Activated CD4-positive, alpha-beta T cell treated with anti-CD3 and anti-CD28 coated beads, Interleukin-2, amount 10 ng/mL, durations not matched to agents 7 days and 5 days (primary cell): ENCODE measurements around the gene NMT1. TPM values are rescaled to one million over a fixed set of nuclear protein-coding genes. Genes with fewer than 3 reads are reported as not detected.

ENCODE experiments used
- CTCF ChIA-PET: fragments of 350-600 bp; sonication (Branson Sonifier 250); formaldehyde crosslinking; loops from one replicate; lab custom pipeline; 2021; ENCODE audit warnings: antibody characterized with exemption; lab: Charles Lee
- POLR2A ChIA-PET: fragments of 350-600 bp; sonication (Branson Sonifier 250); formaldehyde crosslinking; loops from one replicate; lab custom pipeline; 2021; ENCODE audit warnings: antibody characterized with exemption; lab: Charles Lee
- DNase-seq: peaks from one replicate; pipeline ENCODE4 v3.0.0-alpha.2; 2020
- H3K27ac Mint-ChIP-seq: one replicate; pipeline ENCODE4 v1.8.0; 2021; ENCODE audit warnings: mild to moderate bottlenecking, moderate library complexity, mixed read lengths
- H3K27me3 Mint-ChIP-seq: one replicate; pipeline ENCODE4 v1.8.0; 2021; ENCODE audit warnings: mixed read lengths
- H3K36me3 Mint-ChIP-seq: one replicate; pipeline ENCODE4 v1.8.0; 2021; ENCODE audit warnings: low read depth, mixed read lengths
- H3K4me1 Mint-ChIP-seq: one replicate; pipeline ENCODE4 v1.8.0; 2021; ENCODE audit warnings: mixed read lengths
- H3K4me3 Mint-ChIP-seq: one replicate; pipeline ENCODE4 v1.8.0; 2021; ENCODE audit warnings: mild to moderate bottlenecking, moderate library complexity, mixed read lengths
- H3K9me3 Mint-ChIP-seq: one replicate; pipeline ENCODE4 v1.8.0; 2021; ENCODE audit warnings: mixed read lengths
- microRNA-seq: library from miRNA; unstranded; fragments of <30 nt; microRNA quantifications from one replicate; pipeline ENCODE4 v1.2.0, GENCODE V29; 2021; ENCODE audit warnings: borderline microRNAs expressed, borderline replicate concordance
- total RNA-seq, 2 experiments: library from RNA; stranded (reverse); gene quantifications; one replicate each; pipeline ENCODE4 v1.2.3, GENCODE V29; 2021

NMT1 gene
- total RNA-seq, 2 experiments from 2014 or later, result 118 to 138 TPM

DNA sequence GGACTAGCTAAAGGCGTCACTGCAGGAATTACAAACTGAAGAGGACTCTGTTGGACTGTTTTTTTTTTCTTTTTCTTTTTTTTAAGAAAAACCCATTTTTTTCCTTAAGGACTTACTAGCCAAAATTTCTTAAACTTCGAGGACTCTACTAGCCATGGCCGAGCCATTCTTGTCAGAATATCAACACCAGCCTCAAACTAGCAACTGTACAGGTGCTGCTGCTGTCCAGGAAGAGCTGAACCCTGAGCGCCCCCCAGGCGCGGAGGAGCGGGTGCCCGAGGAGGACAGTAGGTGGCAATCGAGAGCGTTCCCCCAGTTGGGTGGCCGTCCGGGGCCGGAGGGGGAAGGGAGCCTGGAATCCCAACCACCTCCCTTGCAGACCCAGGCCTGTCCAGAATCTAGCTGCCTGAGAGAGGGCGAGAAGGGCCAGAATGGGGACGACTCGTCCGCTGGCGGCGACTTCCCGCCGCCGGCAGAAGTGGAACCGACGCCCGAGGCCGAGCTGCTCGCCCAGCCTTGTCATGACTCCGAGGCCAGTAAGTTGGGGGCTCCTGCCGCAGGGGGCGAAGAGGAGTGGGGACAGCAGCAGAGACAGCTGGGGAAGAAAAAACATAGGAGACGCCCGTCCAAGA, 88.0 kb downstream of the NMT1 start:
- peak overlapping the region; percentile 100 for H3K27ac Mint-ChIP-seq
- H3K9me3 Mint-ChIP-seq, result no peaks in the 10 kb centered on the region
- H3K4me3 Mint-ChIP-seq, result peak overlapping the region; percentile 98
- peaks cover 15% of the 10 kb centered on the region for H3K36me3 Mint-ChIP-seq
- POLR2A ChIA-PET, result interaction anchor here (0.5 to 2.4 kb wide), 7 partner anchors 12 to 1091 kb away, joined by 3 to 24 read pairs (median 5); partner anchors contain the start of genes ACBD4 and HEXIM2
- no peaks in the 10 kb centered on the region for H3K27me3 Mint-ChIP-seq
- peak; percentile 80 for DNase-seq
- CTCF ChIA-PET, result interaction anchor here (0.6 to 11.0 kb wide), 35 partner anchors 10 to 263 kb away, joined by 3 to 203 read pairs (median 4); partner anchors contain the start of genes ACBD4, EFTUD2, FMNL1 and HEXIM2
- H3K4me1 Mint-ChIP-seq, result peaks cover 50% of the 10 kb centered on the region

GRCh38 chr17:45149669-45150664, 88.8 kb downstream of the NMT1 start:
- DNase-seq, result peak; percentile 43
- Mint-ChIP-seq H3K4me3 (peak overlapping the region; percentile 98), H3K4me1 (peaks cover 49% of the 10 kb centered on the region), H3K9me3 (no peaks in the 10 kb centered on the region), H3K27ac (peak overlapping the region; percentile 100), H3K36me3 (peaks cover 15% of the 10 kb centered on the region), H3K27me3 (no peaks in the 10 kb centered on the region)
- ChIA-PET CTCF (interaction anchor here (0.6 to 11.0 kb wide), 26 partner anchors 11 to 263 kb away, joined by 3 to 203 read pairs (median 5); partner anchors contain the start of genes ACBD4, FMNL1, HEXIM2 and PLCD3), POLR2A (interaction anchor here (1.6 to 2.4 kb wide), 2 partner anchors 11 to 48 kb away, joined by 7 to 24 read pairs; partner anchors contain the start of gene HEXIM2)

DNA sequence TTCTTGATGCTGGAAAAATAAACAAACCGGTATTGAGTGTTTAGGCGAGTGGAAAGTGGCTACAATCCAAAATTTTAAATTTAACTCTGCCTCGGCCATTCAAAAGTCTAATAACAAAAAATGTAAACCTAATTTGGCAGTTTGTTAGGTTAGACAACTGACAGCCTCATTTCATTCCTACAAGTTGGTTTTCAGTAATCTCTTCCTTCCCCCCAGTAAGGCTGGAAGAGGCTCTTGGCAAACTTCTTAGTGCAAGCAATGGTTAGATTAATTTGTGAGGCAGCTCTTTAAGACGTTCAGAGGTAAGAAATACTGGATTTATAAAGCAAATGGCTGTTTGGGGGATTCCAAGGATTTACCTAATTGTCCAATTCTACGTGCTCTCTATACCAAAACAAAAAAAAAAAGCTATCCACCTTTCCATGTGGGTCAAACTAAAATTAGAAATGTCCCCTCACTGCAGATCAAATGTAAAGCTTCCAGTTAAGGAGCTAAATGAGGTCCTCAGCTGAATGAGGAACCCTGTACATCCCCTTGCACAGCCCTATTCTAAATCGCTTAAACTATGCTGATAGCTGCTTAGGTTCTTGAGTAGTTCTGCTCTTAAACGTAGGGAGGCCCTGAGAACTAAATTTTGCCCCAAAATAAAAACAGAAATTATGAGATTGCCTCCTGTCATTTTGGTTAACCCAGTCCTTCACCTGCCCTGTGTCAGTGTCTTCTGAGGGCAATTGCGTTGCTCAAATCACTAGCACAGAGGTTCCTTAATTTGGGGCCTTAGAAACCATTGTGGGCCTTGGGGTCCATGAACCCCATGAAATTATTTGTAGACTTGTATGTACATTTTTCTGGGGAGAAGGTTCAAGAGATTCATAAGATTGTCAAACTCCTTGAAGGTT, 90.0 kb downstream of the NMT1 start:
- H3K36me3 Mint-ChIP-seq, result peaks cover 17% of the 10 kb centered on the region
- POLR2A ChIA-PET, result interaction anchor here (1.7 kb wide), 1 partner anchor 10 kb away, joined by 7 read pairs; the partner anchor contains the start of gene HEXIM2
- no peaks in the 10 kb centered on the region for H3K9me3 Mint-ChIP-seq
- CTCF ChIA-PET, result interaction anchor here (0.6 to 11.0 kb wide), 15 partner anchors 10 to 1205 kb away, joined by 3 to 203 read pairs (median 3); partner anchors contain the start of genes ACBD4 and HEXIM2
- no peaks in the 10 kb centered on the region for H3K27me3 Mint-ChIP-seq
- H3K4me1 Mint-ChIP-seq, result peaks cover 44% of the 10 kb centered on the region
- H3K27ac Mint-ChIP-seq, result peak overlapping the region; percentile 82
- H3K4me3 Mint-ChIP-seq, result peak overlapping the region; percentile 98
- no peak for DNase-seq

- no peak overlapping the region for H3K27ac Mint-ChIP-seq
- H3K36me3 Mint-ChIP-seq, result peaks cover 20% of the 10 kb centered on the region
- ChIA-PET POLR2A (no interaction called here), CTCF (interaction anchor here (0.6 to 11.0 kb wide), 6 partner anchors 14 to 518 kb away, joined by 3 to 203 read pairs (median 4); partner anchors contain the start of gene ACBD4)
- H3K4me1 Mint-ChIP-seq, result peaks cover 44% of the 10 kb centered on the region
- no peak for DNase-seq
- H3K9me3 Mint-ChIP-seq, result no peaks in the 10 kb centered on the region
- no peaks in the 10 kb centered on the region for H3K27me3 Mint-ChIP-seq
- H3K4me3 Mint-ChIP-seq, result no peak overlapping the region
These were observed 93.9 kb downstream of the NMT1 start for GRCh38 chr17:45155029-45155428.

DNA sequence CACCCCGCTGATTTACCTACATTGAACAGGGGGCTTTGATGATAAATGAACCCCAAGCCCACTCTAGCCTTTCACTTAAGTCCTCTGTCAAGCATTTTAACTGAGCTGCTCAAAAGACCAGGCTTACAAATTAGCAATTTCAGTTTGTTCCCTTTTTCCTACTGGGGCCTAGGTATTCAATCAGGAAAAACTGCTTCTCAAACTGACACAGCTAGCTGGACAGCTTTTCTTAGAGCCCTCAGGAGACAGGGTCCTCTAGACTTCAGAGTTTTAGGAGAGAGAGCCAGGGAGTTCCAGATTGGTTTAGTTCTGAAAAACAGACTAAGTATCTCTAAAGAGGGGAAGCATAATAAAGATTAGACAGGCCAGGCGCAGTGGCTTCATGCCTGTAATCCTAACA, 94.4 kb downstream of the NMT1 start:
- Mint-ChIP-seq H3K36me3 (peaks cover 21% of the 10 kb centered on the region), H3K27me3 (no peaks in the 10 kb centered on the region), H3K9me3 (no peaks in the 10 kb centered on the region), H3K4me3 (no peak overlapping the region), H3K4me1 (peaks cover 42% of the 10 kb centered on the region), H3K27ac (no peak overlapping the region)
- CTCF ChIA-PET, result interaction anchor here (0.6 to 11.0 kb wide), 4 partner anchors 19 to 234 kb away, joined by 3 to 203 read pairs (median 4); partner anchors contain the start of gene ACBD4
- no peak for DNase-seq
- POLR2A ChIA-PET, result no interaction called here

- Mint-ChIP-seq H3K27ac (no peak overlapping the region), H3K9me3 (no peaks in the 10 kb centered on the region), H3K4me1 (peaks cover 35% of the 10 kb centered on the region), H3K36me3 (peaks cover 23% of the 10 kb centered on the region), H3K4me3 (no peak overlapping the region), H3K27me3 (no peaks in the 10 kb centered on the region)
- no peak for DNase-seq
- ChIA-PET CTCF (interaction anchor here (11.0 kb wide), 1 partner anchor 20 kb away, joined by 203 read pairs; the partner anchor contains the start of gene ACBD4), POLR2A (no interaction called here)
These were observed 95.1 kb downstream of the NMT1 start for GRCh38 chr17:45156242-45156641.

Small RNA genes within 50 kb of the gene (microRNA-seq; reads per million reads assigned to microRNA genes)
- gene MIR6784, result not detected

Other genes starting within 250 kb of the NMT1 start
- gene GJC1, start 231.0 kb upstream of the NMT1 start, total RNA-seq, result 1 to 10 TPM in 1 of 2 experiments, under 1 TPM in 1; 0.79 to 1.1 TPM
- gene HIGD1B, start 213.4 kb upstream of the NMT1 start, total RNA-seq, result not detected
- gene EFTUD2, start 161.9 kb upstream of the NMT1 start, total RNA-seq, result 100 to 1,000 TPM; 133 to 145 TPM
- not detected for gene GFAP, start 145.8 kb upstream of the NMT1 start, total RNA-seq
- gene KIF18B, start 113.5 kb upstream of the NMT1 start, total RNA-seq, result 100 to 1,000 TPM; 107 to 109 TPM
- under 1 TPM; 0.67 to 0.77 TPM for gene C1QL1, start 93.0 kb upstream of the NMT1 start, total RNA-seq
- 10 to 100 TPM; 36.5 to 38.6 TPM for gene DCAKD, start 9.7 kb upstream of the NMT1 start, total RNA-seq
- 1 to 10 TPM; 3.0 to 4.1 TPM for gene PLCD3, start 71.2 kb downstream of the NMT1 start, total RNA-seq
- gene ACBD4, start 74.4 kb downstream of the NMT1 start, total RNA-seq, result 10 to 100 TPM; 18.4 to 19.7 TPM
- gene HEXIM1, start 87.2 kb downstream of the NMT1 start, total RNA-seq, result 10 to 100 TPM; 30.5 TPM
- gene HEXIM2, start 100.6 kb downstream of the NMT1 start, total RNA-seq, result 1 to 10 TPM; 5.3 to 8.4 TPM
- gene FMNL1, start 160.6 kb downstream of the NMT1 start, total RNA-seq, result 100 to 1,000 TPM; 391 to 410 TPM
- gene SPATA32, start 200.8 kb downstream of the NMT1 start, total RNA-seq, result under 1 TPM; 0.27 to 0.67 TPM